Activated CD4-positive, alpha-beta T cell treated with anti-CD3 and anti-CD28 coated beads for 36 hours (primary cell): Measurements from ENCODE around the gene SORCS2. TPM values are rescaled to one million over a fixed set of nuclear protein-coding genes. Genes with fewer than 3 reads are reported as not detected.

Experiments used
- ATAC-seq: fragments of 200-7000 bp; cut with Tn5 transposase; one replicate; pipeline ENCODE4 v1.10.0; 2021; ENCODE audit warnings: mild to moderate bottlenecking, moderate library complexity
- CTCF ChIA-PET: fragments of 350-600 bp; sonication (Branson Sonifier 250); formaldehyde crosslinking; loops from one replicate; lab custom pipeline; 2021; ENCODE audit warnings: antibody characterized with exemption; lab: Charles Lee
- POLR2A ChIA-PET: fragments of 350-600 bp; sonication (Branson Sonifier 250); formaldehyde crosslinking; loops from one replicate; lab custom pipeline; 2021; ENCODE audit warnings: antibody characterized with exemption, inconsistent platforms; lab: Charles Lee
- DNase-seq: peaks from one replicate; pipeline ENCODE4 v3.0.0-alpha.2; 2020
- H3K27ac Mint-ChIP-seq: one replicate; pipeline ENCODE4 v1.8.0; 2021; ENCODE audit warnings: mixed read lengths
- H3K27me3 Mint-ChIP-seq: one replicate; pipeline ENCODE4 v1.8.0; 2021; ENCODE audit warnings: mixed read lengths
- H3K36me3 Mint-ChIP-seq: one replicate; pipeline ENCODE4 v1.8.0; 2021; ENCODE audit warnings: low read depth, mixed read lengths
- H3K4me1 Mint-ChIP-seq: one replicate; pipeline ENCODE4 v1.8.0; 2021; ENCODE audit warnings: mixed read lengths
- H3K4me3 Mint-ChIP-seq: one replicate; pipeline ENCODE4 v1.8.0; 2021; ENCODE audit warnings: mild to moderate bottlenecking, moderate library complexity, mixed read lengths
- H3K9me3 Mint-ChIP-seq: one replicate; pipeline ENCODE4 v1.8.0; 2021; ENCODE audit warnings: low read depth, mixed read lengths
- intact Hi-C, 2 experiments: fragments of 100-400 bp; cut with DNase I in 1 of 2; cut with micrococcal nuclease in 1 of 2; formaldehyde crosslinking; loops; one replicate each; pipeline versions ENCODE4 v1.14.2 to v1.15.1; 2022 to 2024; cut with DNase I, micrococcal nuclease
- total RNA-seq, 2 experiments: library from RNA; stranded (reverse); gene quantifications; one replicate each; pipeline ENCODE4 v1.2.3, GENCODE V29; 2021

The SORCS2 gene
- total RNA-seq, 2 experiments from 2014 or later, result 0.04 TPM; not detected in 1

GRCh38 chr4:7523526-7523925 lies 331.2 kb downstream of the SORCS2 start:
- Mint-ChIP-seq H3K27ac (no peak overlapping the region), H3K27me3 (peaks cover 24% of the 10 kb centered on the region), H3K36me3 (no peaks in the 10 kb centered on the region), H3K4me1 (no peaks in the 10 kb centered on the region), H3K9me3 (no peaks in the 10 kb centered on the region), H3K4me3 (no peak overlapping the region)
- no peak for DNase-seq
- ChIA-PET CTCF (no interaction called here), POLR2A (no interaction called here)
- no peak for ATAC-seq
- intact Hi-C loops, result no loop called here

GRCh38 chr4:7524064-7524682 lies 331.8 kb downstream of the SORCS2 start:
- Mint-ChIP-seq H3K4me3 (no peak overlapping the region), H3K4me1 (no peaks in the 10 kb centered on the region), H3K36me3 (no peaks in the 10 kb centered on the region), H3K9me3 (no peaks in the 10 kb centered on the region), H3K27me3 (peaks cover 23% of the 10 kb centered on the region), H3K27ac (no peak overlapping the region)
- ChIA-PET POLR2A (no interaction called here), CTCF (no interaction called here)
- intact Hi-C loops, result no loop called here
- ATAC-seq (no peak), DNase-seq (no peak)

GRCh38 chr4:7524843-7525242 lies 332.5 kb downstream of the SORCS2 start:
- no peaks in the 10 kb centered on the region for H3K4me1 Mint-ChIP-seq
- H3K36me3 Mint-ChIP-seq, result no peaks in the 10 kb centered on the region
- no peak for ATAC-seq
- CTCF ChIA-PET, result no interaction called here
- H3K4me3 Mint-ChIP-seq, result no peak overlapping the region
- DNase-seq, result no peak
- intact Hi-C loops, result no loop called here
- H3K27ac Mint-ChIP-seq, result no peak overlapping the region
- POLR2A ChIA-PET, result no interaction called here
- peaks cover 20% of the 10 kb centered on the region for H3K27me3 Mint-ChIP-seq
- no peaks in the 10 kb centered on the region for H3K9me3 Mint-ChIP-seq

GRCh38 chr4:7526491-7526890 lies 334.2 kb downstream of the SORCS2 start:
- CTCF ChIA-PET, result no interaction called here
- DNase-seq (no peak), ATAC-seq (no peak)
- no peaks in the 10 kb centered on the region for H3K36me3 Mint-ChIP-seq
- no peak overlapping the region for H3K4me3 Mint-ChIP-seq
- POLR2A ChIA-PET, result no interaction called here
- intact Hi-C loops, result no loop called here
- H3K27me3 Mint-ChIP-seq, result peaks cover 18% of the 10 kb centered on the region
- no peak overlapping the region for H3K27ac Mint-ChIP-seq
- H3K4me1 Mint-ChIP-seq, result no peaks in the 10 kb centered on the region
- no peaks in the 10 kb centered on the region for H3K9me3 Mint-ChIP-seq

GRCh38 chr4:7526929-7527535 lies 334.7 kb downstream of the SORCS2 start:
- no peaks in the 10 kb centered on the region for H3K4me1 Mint-ChIP-seq
- H3K4me3 Mint-ChIP-seq, result no peak overlapping the region
- intact Hi-C loops, result no loop called here
- ChIA-PET POLR2A (no interaction called here), CTCF (interaction anchor here (0.7 kb wide), 1 partner anchor 96 kb away, joined by 3 read pairs; no protein-coding TSS in a partner anchor)
- ATAC-seq (no peak), DNase-seq (no peak)
- no peaks in the 10 kb centered on the region for H3K9me3 Mint-ChIP-seq
- H3K36me3 Mint-ChIP-seq, result no peaks in the 10 kb centered on the region
- no peak overlapping the region for H3K27ac Mint-ChIP-seq
- H3K27me3 Mint-ChIP-seq, result peaks cover 18% of the 10 kb centered on the region

- DNase-seq (no peak), ATAC-seq (no peak)
- Mint-ChIP-seq H3K4me1 (no peaks in the 10 kb centered on the region), H3K36me3 (no peaks in the 10 kb centered on the region), H3K9me3 (no peaks in the 10 kb centered on the region), H3K27ac (no peak overlapping the region), H3K27me3 (peaks cover 13% of the 10 kb centered on the region), H3K4me3 (no peak overlapping the region)
- CTCF ChIA-PET, result no interaction called here
- intact Hi-C loops, result no loop called here
- POLR2A ChIA-PET, result no interaction called here
Measured at GRCh38 chr4:7529368-7530080, 337.2 kb downstream of the SORCS2 start.

GRCh38 chr4:7530082-7530481 lies 337.7 kb downstream of the SORCS2 start:
- no peak for DNase-seq
- intact Hi-C loops, result no loop called here
- Mint-ChIP-seq H3K4me3 (no peak overlapping the region), H3K4me1 (no peaks in the 10 kb centered on the region), H3K27me3 (peaks cover 8% of the 10 kb centered on the region), H3K9me3 (no peaks in the 10 kb centered on the region), H3K36me3 (no peaks in the 10 kb centered on the region), H3K27ac (no peak overlapping the region)
- CTCF ChIA-PET, result no interaction called here
- POLR2A ChIA-PET, result no interaction called here
- no peak for ATAC-seq

GRCh38 chr4:7530932-7531639 lies 338.7 kb downstream of the SORCS2 start:
- Mint-ChIP-seq H3K27ac (no peak overlapping the region), H3K4me1 (no peaks in the 10 kb centered on the region), H3K27me3 (peaks cover 2% of the 10 kb centered on the region), H3K4me3 (no peak overlapping the region), H3K9me3 (no peaks in the 10 kb centered on the region), H3K36me3 (no peaks in the 10 kb centered on the region)
- ATAC-seq (no peak), DNase-seq (no peak)
- ChIA-PET POLR2A (no interaction called here), CTCF (interaction anchor here (0.7 kb wide), 1 partner anchor 1010 kb away, joined by 3 read pairs; no protein-coding TSS in a partner anchor)
- intact Hi-C loops, result no loop called here

GRCh38 chr4:7531640-7531994 lies 339.3 kb downstream of the SORCS2 start:
- no peaks in the 10 kb centered on the region for H3K4me1 Mint-ChIP-seq
- ChIA-PET CTCF (interaction anchor here (0.7 kb wide), 1 partner anchor 1009 kb away, joined by 3 read pairs; no protein-coding TSS in a partner anchor), POLR2A (no interaction called here)
- no peak overlapping the region for H3K4me3 Mint-ChIP-seq
- H3K27me3 Mint-ChIP-seq, result no peaks in the 10 kb centered on the region
- no peak overlapping the region for H3K27ac Mint-ChIP-seq
- ATAC-seq (no peak), DNase-seq (no peak)
- intact Hi-C loops, result no loop called here
- no peaks in the 10 kb centered on the region for H3K36me3 Mint-ChIP-seq
- H3K9me3 Mint-ChIP-seq, result no peaks in the 10 kb centered on the region

- ChIA-PET POLR2A (no interaction called here), CTCF (interaction anchor here (0.7 kb wide), 1 partner anchor 1009 kb away, joined by 3 read pairs; no protein-coding TSS in a partner anchor)
- Mint-ChIP-seq H3K27ac (no peak overlapping the region), H3K27me3 (no peaks in the 10 kb centered on the region), H3K36me3 (no peaks in the 10 kb centered on the region), H3K9me3 (no peaks in the 10 kb centered on the region), H3K4me1 (no peaks in the 10 kb centered on the region), H3K4me3 (no peak overlapping the region)
- ATAC-seq, result no peak
- intact Hi-C loops, result no loop called here
- no peak for DNase-seq
Measured at GRCh38 chr4:7532043-7532442, 339.7 kb downstream of the SORCS2 start.

- Mint-ChIP-seq H3K4me3 (no peak overlapping the region), H3K27me3 (no peaks in the 10 kb centered on the region), H3K4me1 (no peaks in the 10 kb centered on the region), H3K27ac (no peak overlapping the region), H3K9me3 (no peaks in the 10 kb centered on the region), H3K36me3 (no peaks in the 10 kb centered on the region)
- DNase-seq (no peak), ATAC-seq (no peak)
- CTCF ChIA-PET, result no interaction called here
- intact Hi-C loops, result no loop called here
- POLR2A ChIA-PET, result no interaction called here
Measured at GRCh38 chr4:7533267-7533666, 340.9 kb downstream of the SORCS2 start.
